ENCODE data around the gene KLHDC1. TPM values are rescaled to one million over a fixed set of nuclear protein-coding genes. Genes with fewer than 3 reads are reported as not detected.
A peak's percentile ranks its signal among the peaks of the same experiment; 100 is the strongest.

Gene KLHDC1
- total and polyA plus RNA-seq, 9 of the 15 experiments (the other 6 are each of a cell fraction or from before 2014, with no cell fraction given): 0.08 to 0.41 (median 0.18) TPM

DNA sequence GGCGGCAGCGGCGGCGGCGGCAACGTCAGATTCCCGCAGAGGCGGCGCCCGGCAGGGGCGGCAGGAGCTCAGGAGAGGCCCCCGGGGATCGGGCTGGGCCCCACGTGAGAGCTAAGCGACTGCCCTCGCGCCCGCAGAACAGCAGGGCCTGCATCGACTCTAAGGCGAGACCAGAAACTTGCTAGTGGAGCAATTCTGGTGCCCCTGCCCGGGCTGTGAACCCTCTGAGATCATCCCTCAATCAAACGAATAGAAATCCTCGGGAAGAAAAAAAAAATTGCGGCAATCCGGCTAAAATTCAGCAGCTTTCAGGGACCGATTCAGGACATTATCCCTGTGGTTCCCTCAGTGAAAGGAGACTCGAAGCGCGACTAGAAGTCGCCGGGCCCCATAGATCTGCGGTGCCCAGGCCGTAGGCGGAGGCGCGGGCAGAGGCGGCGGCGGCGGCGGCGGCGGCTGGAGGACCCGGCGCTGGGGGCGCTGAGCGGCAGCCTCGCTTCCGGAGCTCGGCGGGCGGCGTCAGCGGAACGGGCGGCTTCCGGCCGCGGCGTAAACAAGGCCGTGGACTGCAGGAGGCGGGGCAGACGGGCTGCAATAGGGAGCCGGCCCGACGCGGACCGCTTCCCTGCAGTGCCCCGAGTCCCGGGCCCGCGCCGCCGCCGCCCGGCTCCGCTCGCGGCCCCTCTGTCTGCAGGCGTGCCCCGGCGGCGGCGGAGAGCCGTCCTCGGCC lies 74.8 kb downstream of the KLHDC1 start, which contains the start of gene KLHDC2 (continued):
- TF ChIP-seq PPARD (CRISPR knock-in tag; IDR thresholded peaks at IDR 0.05): no peak
- TF ChIP-seq TAF1 (IDR thresholded peaks at IDR 0.05; ENCODE audit: control insufficient read depth, extremely low read depth, insufficient read depth, low read length, severe bottlenecking): no peak
- no peak for TF ChIP-seq TGIF2 (CRISPR knock-in tag; IDR thresholded peaks at IDR 0.05)
- no peak for TF ChIP-seq MTF1 (CRISPR knock-in tag; IDR thresholded peaks at IDR 0.05; ENCODE audit: borderline replicate concordance)
- no peak for TF ChIP-seq CREBBP (IDR thresholded peaks at IDR 0.05; ENCODE audit: low read depth, low read length)
- TF ChIP-seq ZNF212 (CRISPR knock-in tag; IDR thresholded peaks at IDR 0.05): no peak
- TF ChIP-seq, protein P1, sequence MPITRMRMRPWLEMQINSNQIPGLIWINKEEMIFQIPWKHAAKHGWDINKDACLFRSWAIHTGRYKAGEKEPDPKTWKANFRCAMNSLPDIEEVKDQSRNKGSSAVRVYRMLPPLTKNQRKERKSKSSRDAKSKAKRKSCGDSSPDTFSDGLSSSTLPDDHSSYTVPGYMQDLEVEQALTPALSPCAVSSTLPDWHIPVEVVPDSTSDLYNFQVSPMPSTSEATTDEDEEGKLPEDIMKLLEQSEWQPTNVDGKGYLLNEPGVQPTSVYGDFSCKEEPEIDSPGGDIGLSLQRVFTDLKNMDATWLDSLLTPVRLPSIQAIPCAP (CRISPR knock-in tag; IDR thresholded peaks at IDR 0.05; ENCODE audit: borderline replicate concordance): no peak
- TF ChIP-seq NR2C2 (CRISPR knock-in tag; IDR thresholded peaks at IDR 0.05): 0 out of 2 replicates have a peak, but pooled peaks have one; percentile 33
- TF ChIP-seq NR2C2 (tag; IDR thresholded peaks at IDR 0.05): peak; percentile 61
- no peak for TF ChIP-seq MEIS2 (IDR thresholded peaks at IDR 0.05; ENCODE audit: partially characterized antibody)
- TF ChIP-seq, protein P2, sequence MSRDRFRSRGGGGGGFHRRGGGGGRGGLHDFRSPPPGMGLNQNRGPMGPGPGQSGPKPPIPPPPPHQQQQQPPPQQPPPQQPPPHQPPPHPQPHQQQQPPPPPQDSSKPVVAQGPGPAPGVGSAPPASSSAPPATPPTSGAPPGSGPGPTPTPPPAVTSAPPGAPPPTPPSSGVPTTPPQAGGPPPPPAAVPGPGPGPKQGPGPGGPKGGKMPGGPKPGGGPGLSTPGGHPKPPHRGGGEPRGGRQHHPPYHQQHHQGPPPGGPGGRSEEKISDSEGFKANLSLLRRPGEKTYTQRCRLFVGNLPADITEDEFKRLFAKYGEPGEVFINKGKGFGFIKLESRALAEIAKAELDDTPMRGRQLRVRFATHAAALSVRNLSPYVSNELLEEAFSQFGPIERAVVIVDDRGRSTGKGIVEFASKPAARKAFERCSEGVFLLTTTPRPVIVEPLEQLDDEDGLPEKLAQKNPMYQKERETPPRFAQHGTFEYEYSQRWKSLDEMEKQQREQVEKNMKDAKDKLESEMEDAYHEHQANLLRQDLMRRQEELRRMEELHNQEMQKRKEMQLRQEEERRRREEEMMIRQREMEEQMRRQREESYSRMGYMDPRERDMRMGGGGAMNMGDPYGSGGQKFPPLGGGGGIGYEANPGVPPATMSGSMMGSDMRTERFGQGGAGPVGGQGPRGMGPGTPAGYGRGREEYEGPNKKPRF (IDR thresholded peaks at IDR 0.05; ENCODE audit: low read depth, low read length): no peak
- 0 out of 2 replicates have a peak, but pooled peaks have one; percentile 13 for TF ChIP-seq KLF1 (tag; IDR thresholded peaks at IDR 0.05)
- TF ChIP-seq, protein P3, sequence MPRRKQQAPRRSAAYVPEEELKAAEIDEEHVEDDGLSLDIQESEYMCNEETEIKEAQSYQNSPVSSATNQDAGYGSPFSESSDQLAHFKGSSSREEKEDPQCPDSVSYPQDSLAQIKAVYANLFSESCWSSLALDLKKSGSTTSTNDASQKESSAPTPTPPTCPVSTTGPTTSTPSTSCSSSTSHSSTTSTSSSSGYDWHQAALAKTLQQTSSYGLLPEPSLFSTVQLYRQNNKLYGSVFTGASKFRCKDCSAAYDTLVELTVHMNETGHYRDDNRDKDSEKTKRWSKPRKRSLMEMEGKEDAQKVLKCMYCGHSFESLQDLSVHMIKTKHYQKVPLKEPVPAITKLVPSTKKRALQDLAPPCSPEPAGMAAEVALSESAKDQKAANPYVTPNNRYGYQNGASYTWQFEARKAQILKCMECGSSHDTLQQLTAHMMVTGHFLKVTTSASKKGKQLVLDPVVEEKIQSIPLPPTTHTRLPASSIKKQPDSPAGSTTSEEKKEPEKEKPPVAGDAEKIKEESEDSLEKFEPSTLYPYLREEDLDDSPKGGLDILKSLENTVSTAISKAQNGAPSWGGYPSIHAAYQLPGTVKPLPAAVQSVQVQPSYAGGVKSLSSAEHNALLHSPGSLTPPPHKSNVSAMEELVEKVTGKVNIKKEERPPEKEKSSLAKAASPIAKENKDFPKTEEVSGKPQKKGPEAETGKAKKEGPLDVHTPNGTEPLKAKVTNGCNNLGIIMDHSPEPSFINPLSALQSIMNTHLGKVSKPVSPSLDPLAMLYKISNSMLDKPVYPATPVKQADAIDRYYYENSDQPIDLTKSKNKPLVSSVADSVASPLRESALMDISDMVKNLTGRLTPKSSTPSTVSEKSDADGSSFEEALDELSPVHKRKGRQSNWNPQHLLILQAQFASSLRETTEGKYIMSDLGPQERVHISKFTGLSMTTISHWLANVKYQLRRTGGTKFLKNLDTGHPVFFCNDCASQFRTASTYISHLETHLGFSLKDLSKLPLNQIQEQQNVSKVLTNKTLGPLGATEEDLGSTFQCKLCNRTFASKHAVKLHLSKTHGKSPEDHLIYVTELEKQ (CRISPR knock-in tag; IDR thresholded peaks at IDR 0.05): no peak
- TF ChIP-seq, protein P4, sequence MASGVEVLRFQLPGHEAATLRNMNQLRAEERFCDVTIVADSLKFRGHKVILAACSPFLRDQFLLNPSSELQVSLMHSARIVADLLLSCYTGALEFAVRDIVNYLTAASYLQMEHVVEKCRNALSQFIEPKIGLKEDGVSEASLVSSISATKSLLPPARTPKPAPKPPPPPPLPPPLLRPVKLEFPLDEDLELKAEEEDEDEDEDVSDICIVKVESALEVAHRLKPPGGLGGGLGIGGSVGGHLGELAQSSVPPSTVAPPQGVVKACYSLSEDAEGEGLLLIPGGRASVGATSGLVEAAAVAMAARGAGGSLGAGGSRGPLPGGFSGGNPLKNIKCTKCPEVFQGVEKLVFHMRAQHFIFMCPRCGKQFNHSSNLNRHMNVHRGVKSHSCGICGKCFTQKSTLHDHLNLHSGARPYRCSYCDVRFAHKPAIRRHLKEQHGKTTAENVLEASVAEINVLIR (CRISPR knock-in tag; IDR thresholded peaks at IDR 0.05): no peak
- 0 out of 2 replicates have a peak, but pooled peaks have one; percentile 5 for TF ChIP-seq MECOM (CRISPR knock-in tag; IDR thresholded peaks at IDR 0.05)
- no peak; the same call in 1 of the 2 replicates for TF ChIP-seq CREB1 (IDR thresholded peaks at IDR 0.05)
- 0 out of 2 replicates have a peak, but pooled peaks have one; percentile 45 for TF ChIP-seq CREB1 (CRISPR knock-in tag; IDR thresholded peaks at IDR 0.05)
- TF ChIP-seq HDAC1 (IDR thresholded peaks at IDR 0.05): peak in 1 of 2 experiments; percentile 25; a peak in 1 of 4 replicates
- peak; percentile 30; the same call in 1 of the 2 replicates for TF ChIP-seq PML (IDR thresholded peaks at IDR 0.05; ENCODE audit: low read length)
- TF ChIP-seq ZNF444 (CRISPR knock-in tag; IDR thresholded peaks at IDR 0.05): no peak
- no peak for TF ChIP-seq SMARCC2 (IDR thresholded peaks at IDR 0.05; ENCODE audit: low read depth)
- no peak for TF ChIP-seq ZBED1 (IDR thresholded peaks at IDR 0.05)

Measured in K562 (cell line).